ENCODE data around the gene NAGPA.

Gene NAGPA

DNA sequence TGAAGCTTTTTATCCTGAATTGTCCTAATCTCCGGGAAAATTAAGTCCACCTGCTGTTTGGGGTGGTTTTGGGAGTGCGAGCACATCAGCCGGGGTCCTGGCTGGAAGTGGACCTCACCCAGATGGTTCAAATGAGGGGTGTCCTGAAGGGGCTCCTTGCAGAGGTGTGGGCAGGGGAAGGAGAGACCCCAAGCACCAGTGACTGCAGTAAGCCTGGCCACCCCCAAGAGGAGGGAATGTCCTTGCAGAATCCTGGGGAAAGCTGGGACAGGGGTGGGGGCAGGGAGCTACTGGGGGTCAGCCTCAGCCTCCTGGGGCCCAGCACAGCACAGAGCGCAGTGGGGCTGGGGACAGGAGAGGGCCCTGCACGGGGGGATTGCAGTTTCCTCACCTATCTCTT, 29.4 kb downstream of the NAGPA start:
- no peak overlapping the region for H3K4me3 ChIP-seq (ENCODE audit: low read depth in 1 of 2, low read length in 1 of 2)
- H3K27ac ChIP-seq = no peak overlapping the region
- no peaks in the 10 kb centered on the region for H3K9me3 ChIP-seq
- no peaks in the 10 kb centered on the region for H3K4me1 ChIP-seq (ENCODE audit: control insufficient read depth in 1 of 2, insufficient read depth in 1 of 2, low read depth in 1 of 2, low read length in 1 of 2)
- TF ChIP-seq, protein P1, sequence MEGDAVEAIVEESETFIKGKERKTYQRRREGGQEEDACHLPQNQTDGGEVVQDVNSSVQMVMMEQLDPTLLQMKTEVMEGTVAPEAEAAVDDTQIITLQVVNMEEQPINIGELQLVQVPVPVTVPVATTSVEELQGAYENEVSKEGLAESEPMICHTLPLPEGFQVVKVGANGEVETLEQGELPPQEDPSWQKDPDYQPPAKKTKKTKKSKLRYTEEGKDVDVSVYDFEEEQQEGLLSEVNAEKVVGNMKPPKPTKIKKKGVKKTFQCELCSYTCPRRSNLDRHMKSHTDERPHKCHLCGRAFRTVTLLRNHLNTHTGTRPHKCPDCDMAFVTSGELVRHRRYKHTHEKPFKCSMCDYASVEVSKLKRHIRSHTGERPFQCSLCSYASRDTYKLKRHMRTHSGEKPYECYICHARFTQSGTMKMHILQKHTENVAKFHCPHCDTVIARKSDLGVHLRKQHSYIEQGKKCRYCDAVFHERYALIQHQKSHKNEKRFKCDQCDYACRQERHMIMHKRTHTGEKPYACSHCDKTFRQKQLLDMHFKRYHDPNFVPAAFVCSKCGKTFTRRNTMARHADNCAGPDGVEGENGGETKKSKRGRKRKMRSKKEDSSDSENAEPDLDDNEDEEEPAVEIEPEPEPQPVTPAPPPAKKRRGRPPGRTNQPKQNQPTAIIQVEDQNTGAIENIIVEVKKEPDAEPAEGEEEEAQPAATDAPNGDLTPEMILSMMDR (IDR thresholded peaks at IDR 0.05) = no peak
- peaks cover 18% of the 10 kb centered on the region for H3K27me3 ChIP-seq
- no peaks in the 10 kb centered on the region for H3K36me3 ChIP-seq

DNA sequence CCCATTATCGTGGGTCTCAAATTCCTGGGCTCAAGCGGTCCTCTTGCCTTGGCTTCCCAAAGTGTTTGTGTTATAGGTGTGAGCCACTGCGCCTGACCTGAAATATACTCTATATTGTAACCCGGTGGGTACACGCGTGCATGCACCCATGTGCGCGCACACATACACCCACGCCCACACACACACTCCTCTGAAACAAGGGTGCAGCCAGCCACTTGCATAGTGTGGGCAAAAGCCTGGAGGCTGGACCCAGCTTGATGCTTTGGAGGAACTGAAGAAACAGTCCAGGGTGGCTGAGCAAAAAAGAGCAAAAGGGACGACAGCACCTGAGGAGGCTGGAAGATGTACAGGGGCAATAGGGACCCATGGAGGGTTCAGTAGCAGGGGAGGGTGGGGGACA, 29.9 kb downstream of the NAGPA start:
- Histone ChIP-seq H3K4me3 (ENCODE audit: low read depth in 1 of 2, low read length in 1 of 2) (no peak overlapping the region), H3K27ac (no peak overlapping the region), H3K27me3 (peaks cover 16% of the 10 kb centered on the region), H3K9me3 (no peaks in the 10 kb centered on the region), H3K36me3 (no peaks in the 10 kb centered on the region), H3K4me1 (ENCODE audit: control insufficient read depth in 1 of 2, insufficient read depth in 1 of 2, low read depth in 1 of 2, low read length in 1 of 2) (no peaks in the 10 kb centered on the region)
- TF ChIP-seq, protein P1 (IDR thresholded peaks at IDR 0.05) = no peak

DNA sequence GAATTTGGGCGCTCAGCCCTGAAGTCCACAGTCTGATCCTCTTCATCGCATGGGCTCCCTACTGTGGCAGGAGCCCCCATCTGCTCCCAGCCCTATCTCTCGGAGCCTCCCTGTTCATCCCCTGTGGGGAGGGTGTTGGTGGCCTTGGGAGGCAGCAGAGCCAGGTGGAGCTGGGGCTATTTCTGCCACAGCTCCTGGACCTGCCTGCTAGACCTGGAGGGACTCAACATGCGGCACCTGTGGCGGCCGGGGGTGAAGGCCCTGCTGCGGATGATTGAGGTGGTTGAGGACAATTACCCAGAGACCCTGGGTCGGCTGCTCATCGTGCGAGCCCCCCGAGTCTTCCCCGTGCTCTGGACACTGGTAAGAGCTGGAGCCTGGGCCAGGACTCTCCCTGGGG, 30.5 kb downstream of the NAGPA start:
- Histone ChIP-seq H3K27ac (no peak overlapping the region), H3K4me1 (ENCODE audit: control insufficient read depth in 1 of 2, insufficient read depth in 1 of 2, low read depth in 1 of 2, low read length in 1 of 2) (no peaks in the 10 kb centered on the region), H3K36me3 (no peaks in the 10 kb centered on the region), H3K9me3 (no peaks in the 10 kb centered on the region), H3K4me3 (ENCODE audit: low read depth in 1 of 2, low read length in 1 of 2) (no peak overlapping the region), H3K27me3 (peaks cover 12% of the 10 kb centered on the region)
- TF ChIP-seq, protein P1 (IDR thresholded peaks at IDR 0.05) = no peak

DNA sequence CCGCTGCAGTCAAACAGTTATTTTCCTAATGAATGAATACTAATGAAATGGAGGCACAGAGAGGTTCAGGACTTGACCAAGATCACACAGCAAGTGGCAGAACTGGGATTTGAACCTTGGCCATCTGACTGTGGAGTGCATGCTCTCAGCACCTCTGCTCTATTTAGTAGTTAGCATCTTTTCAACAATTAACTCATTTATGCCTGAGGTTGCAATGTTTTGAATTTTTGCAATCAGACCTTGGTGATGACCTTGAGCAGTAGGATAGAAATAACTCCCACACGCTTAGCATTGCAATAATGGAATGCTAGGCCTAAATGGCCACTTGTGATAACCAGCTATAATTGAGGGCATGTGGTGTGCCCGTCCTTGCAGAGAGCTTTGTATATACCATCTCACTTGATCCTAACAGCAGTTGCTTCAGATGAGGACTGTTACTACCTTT, 31.0 kb downstream of the NAGPA start:
- H3K27ac ChIP-seq = no peak overlapping the region
- H3K4me1 ChIP-seq (ENCODE audit: control insufficient read depth in 1 of 2, insufficient read depth in 1 of 2, low read depth in 1 of 2, low read length in 1 of 2) = no peaks in the 10 kb centered on the region
- H3K36me3 ChIP-seq = no peaks in the 10 kb centered on the region
- no peaks in the 10 kb centered on the region for H3K9me3 ChIP-seq
- no peak overlapping the region for H3K4me3 ChIP-seq (ENCODE audit: low read depth in 1 of 2, low read length in 1 of 2)
- TF ChIP-seq, protein P1 (IDR thresholded peaks at IDR 0.05) = no peak
- H3K27me3 ChIP-seq = peaks cover 12% of the 10 kb centered on the region

DNA sequence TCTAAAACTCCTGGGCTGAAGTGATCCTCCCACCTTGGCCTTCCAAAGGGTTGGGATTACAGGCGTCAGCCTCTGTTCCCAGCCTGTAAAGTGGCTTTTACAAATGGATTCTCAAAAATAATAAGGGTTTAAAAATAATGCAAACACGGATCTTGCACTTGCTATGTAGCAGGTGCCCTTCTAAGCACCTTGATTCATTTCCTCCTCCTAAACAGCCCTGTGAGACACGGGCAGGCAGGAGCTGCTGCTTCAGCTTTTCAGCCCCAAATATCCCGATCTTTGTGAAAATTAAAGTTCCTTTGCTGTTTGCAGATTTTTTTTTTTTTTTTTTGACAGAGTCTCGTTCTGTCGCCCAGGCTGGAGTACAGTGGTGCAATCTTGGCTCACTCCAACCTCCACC, 31.7 kb downstream of the NAGPA start:
- H3K27me3 ChIP-seq = peaks cover 12% of the 10 kb centered on the region

More for the DNA sequence above, 31.7 kb downstream of the NAGPA start:
- H3K36me3 ChIP-seq = no peaks in the 10 kb centered on the region
- H3K4me1 ChIP-seq (ENCODE audit: control insufficient read depth in 1 of 2, insufficient read depth in 1 of 2, low read depth in 1 of 2, low read length in 1 of 2) = no peaks in the 10 kb centered on the region
- no peaks in the 10 kb centered on the region for H3K9me3 ChIP-seq
- no peak overlapping the region for H3K27ac ChIP-seq
- TF ChIP-seq, protein P1 (IDR thresholded peaks at IDR 0.05) = no peak
- no peak overlapping the region for H3K4me3 ChIP-seq (ENCODE audit: low read depth in 1 of 2, low read length in 1 of 2)
